ENCODE measurements around the gene MACO1.

The MACO1 gene

GRCh38 chr1:25520446-25521061 lies 89.9 kb downstream of the MACO1 start:
- Mint-ChIP-seq H3K27ac (no peak overlapping the region), H3K4me1 (ENCODE audit: low read depth) (peaks cover 2% of the 10 kb centered on the region), H3K4me3 (no peak overlapping the region), H3K9me3 (peaks cover 4% of the 10 kb centered on the region), H3K36me3 (ENCODE audit: low read depth) (no peaks in the 10 kb centered on the region), H3K27me3 (ENCODE audit: low read depth) (peaks cover 3% of the 10 kb centered on the region)
- DNase-seq (ENCODE audit: low spot score), result peak; percentile 45

DNA sequence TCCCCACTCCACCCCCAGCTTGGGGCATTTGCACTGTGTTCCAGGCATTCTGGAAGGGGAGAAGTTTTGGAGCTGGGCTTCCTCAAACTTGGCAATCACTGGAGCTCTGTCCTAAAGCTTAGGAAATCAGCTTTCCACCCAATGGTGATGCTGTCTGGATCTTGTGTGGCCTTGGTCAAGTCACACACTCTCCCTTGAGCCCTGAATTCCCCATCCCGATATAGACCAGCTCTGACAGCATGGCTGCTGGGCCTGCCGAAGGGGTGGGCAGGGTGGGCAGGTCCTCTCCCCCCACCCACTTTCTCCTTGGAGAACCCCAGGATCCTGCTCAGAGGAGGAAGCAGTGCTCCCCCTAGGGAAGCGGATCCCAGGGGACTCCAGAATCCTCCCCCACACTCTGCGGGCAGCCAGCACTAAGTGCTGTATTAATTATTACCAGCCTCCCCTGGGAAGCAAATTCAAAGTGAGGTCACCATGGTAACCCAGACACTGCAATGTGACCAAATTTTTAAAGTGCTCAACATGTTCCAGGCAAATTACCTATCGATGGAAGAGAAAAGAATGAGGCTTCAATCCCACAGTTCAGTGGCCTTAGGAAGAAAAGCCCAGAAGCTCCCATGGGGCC lies 91.4 kb downstream of the MACO1 start:
- H3K27ac Mint-ChIP-seq, result no peak overlapping the region
- no peaks in the 10 kb centered on the region for H3K36me3 Mint-ChIP-seq (ENCODE audit: low read depth)
- H3K27me3 Mint-ChIP-seq (ENCODE audit: low read depth), result peaks cover 3% of the 10 kb centered on the region
- DNase-seq (ENCODE audit: low spot score), result no peak
- peaks cover 5% of the 10 kb centered on the region for H3K9me3 Mint-ChIP-seq
- H3K4me3 Mint-ChIP-seq, result no peak overlapping the region
- peaks cover 2% of the 10 kb centered on the region for H3K4me1 Mint-ChIP-seq (ENCODE audit: low read depth)

DNA sequence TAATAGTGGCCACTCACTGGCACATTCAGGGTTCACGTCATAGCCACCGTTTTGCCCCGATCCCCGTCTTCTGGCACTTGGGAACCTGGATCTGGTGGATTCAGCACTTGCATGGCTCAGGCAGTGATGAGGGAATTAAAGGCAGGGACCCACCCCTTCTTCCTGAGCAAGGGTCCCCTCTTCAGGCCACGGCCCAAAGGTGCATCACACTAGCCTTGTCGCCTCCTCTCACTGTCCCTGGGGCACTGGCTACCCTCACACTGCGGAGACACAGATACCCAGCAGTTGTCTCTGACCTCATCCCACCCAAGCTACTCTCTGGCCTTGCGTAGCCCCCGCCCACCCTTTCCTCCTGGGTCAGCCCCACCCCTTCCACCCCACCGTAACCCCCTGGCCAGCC lies 92.8 kb downstream of the MACO1 start:
- no peak overlapping the region for H3K4me3 Mint-ChIP-seq
- no peak for DNase-seq (ENCODE audit: low spot score)
- no peak overlapping the region for H3K27ac Mint-ChIP-seq
- peaks cover 2% of the 10 kb centered on the region for H3K4me1 Mint-ChIP-seq (ENCODE audit: low read depth)
- peaks cover 5% of the 10 kb centered on the region for H3K9me3 Mint-ChIP-seq
- no peaks in the 10 kb centered on the region for H3K36me3 Mint-ChIP-seq (ENCODE audit: low read depth)
- H3K27me3 Mint-ChIP-seq (ENCODE audit: low read depth), result peaks cover 3% of the 10 kb centered on the region

- no peaks in the 10 kb centered on the region for H3K36me3 Mint-ChIP-seq (ENCODE audit: low read depth)
- H3K27me3 Mint-ChIP-seq (ENCODE audit: low read depth), result peaks cover 3% of the 10 kb centered on the region
- peaks cover 2% of the 10 kb centered on the region for H3K4me1 Mint-ChIP-seq (ENCODE audit: low read depth)
- DNase-seq (ENCODE audit: low spot score), result no peak
- no peak overlapping the region for H3K27ac Mint-ChIP-seq
- H3K4me3 Mint-ChIP-seq, result no peak overlapping the region
- peaks cover 10% of the 10 kb centered on the region for H3K9me3 Mint-ChIP-seq
Observed at GRCh38 chr1:25524568-25525360, 94.1 kb downstream of the MACO1 start.

DNA sequence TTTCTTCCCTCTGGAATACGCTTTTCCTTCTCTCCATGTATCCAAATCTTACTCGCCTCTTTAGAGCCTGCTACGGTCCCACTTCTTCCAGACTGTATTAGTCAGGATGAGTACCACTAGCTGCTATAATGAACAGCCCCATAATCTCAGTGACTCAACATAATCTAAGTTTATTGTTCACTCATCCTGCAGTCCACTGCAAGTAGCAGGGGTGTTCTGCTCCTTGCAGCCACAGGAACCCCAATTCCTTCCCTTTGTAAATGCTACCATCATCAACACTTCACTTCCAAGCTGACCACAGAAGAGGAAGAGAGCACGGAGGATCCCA lies 94.6 kb downstream of the MACO1 start:
- peaks cover 2% of the 10 kb centered on the region for H3K4me1 Mint-ChIP-seq (ENCODE audit: low read depth)
- DNase-seq (ENCODE audit: low spot score), result no peak
- H3K4me3 Mint-ChIP-seq, result no peak overlapping the region
- peaks cover 10% of the 10 kb centered on the region for H3K9me3 Mint-ChIP-seq
- H3K27ac Mint-ChIP-seq, result no peak overlapping the region
- H3K36me3 Mint-ChIP-seq (ENCODE audit: low read depth), result no peaks in the 10 kb centered on the region
- peaks cover 3% of the 10 kb centered on the region for H3K27me3 Mint-ChIP-seq (ENCODE audit: low read depth)

GRCh38 chr1:25526753-25527152 lies 96.1 kb downstream of the MACO1 start:
- no peak overlapping the region for H3K4me3 Mint-ChIP-seq
- peaks cover 10% of the 10 kb centered on the region for H3K9me3 Mint-ChIP-seq
- H3K27ac Mint-ChIP-seq, result no peak overlapping the region
- DNase-seq (ENCODE audit: low spot score), result no peak
- H3K4me1 Mint-ChIP-seq (ENCODE audit: low read depth), result no peaks in the 10 kb centered on the region
- H3K27me3 Mint-ChIP-seq (ENCODE audit: low read depth), result no peaks in the 10 kb centered on the region
- H3K36me3 Mint-ChIP-seq (ENCODE audit: low read depth), result no peaks in the 10 kb centered on the region

DNA sequence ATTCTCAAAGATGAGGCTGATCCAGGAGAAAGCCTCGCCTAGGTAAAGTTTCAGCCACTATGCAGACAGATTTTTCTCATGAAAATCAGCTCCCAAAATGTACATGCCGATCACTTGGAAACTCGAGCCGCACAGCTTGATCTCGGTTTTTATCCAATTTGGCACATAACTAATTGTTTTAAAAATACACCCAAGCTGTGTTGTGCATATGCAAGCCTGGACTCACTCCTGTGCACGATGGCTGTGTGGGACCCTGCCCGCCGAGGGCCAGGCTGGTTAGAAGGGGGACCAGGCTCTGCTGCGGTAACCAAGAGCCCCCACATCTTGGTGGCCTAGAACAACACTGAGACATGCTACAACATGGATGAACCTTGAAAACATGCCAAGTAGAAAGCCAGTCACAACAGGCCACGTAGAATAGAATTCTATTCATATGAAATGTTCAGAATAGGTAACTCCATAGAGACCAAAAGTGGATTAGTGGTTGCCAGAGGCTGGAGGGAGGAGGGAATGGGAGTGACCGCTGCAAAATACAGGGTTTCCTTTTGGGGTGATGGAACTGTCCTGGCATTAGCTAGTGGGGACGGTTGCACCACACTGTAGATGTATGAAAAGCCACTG lies 96.6 kb downstream of the MACO1 start:
- no peak for DNase-seq (ENCODE audit: low spot score)
- no peak overlapping the region for H3K27ac Mint-ChIP-seq
- no peaks in the 10 kb centered on the region for H3K27me3 Mint-ChIP-seq (ENCODE audit: low read depth)
- H3K36me3 Mint-ChIP-seq (ENCODE audit: low read depth), result no peaks in the 10 kb centered on the region
- no peaks in the 10 kb centered on the region for H3K4me1 Mint-ChIP-seq (ENCODE audit: low read depth)
- H3K4me3 Mint-ChIP-seq, result no peak overlapping the region
- H3K9me3 Mint-ChIP-seq, result peaks cover 10% of the 10 kb centered on the region

- Mint-ChIP-seq H3K4me1 (ENCODE audit: low read depth) (no peaks in the 10 kb centered on the region), H3K27ac (no peak overlapping the region), H3K4me3 (no peak overlapping the region), H3K9me3 (peaks cover 10% of the 10 kb centered on the region), H3K27me3 (ENCODE audit: low read depth) (no peaks in the 10 kb centered on the region), H3K36me3 (ENCODE audit: low read depth) (no peaks in the 10 kb centered on the region)
- no peak for DNase-seq (ENCODE audit: low spot score)
Observed at GRCh38 chr1:25527946-25528595, 97.4 kb downstream of the MACO1 start.

GRCh38 chr1:25528881-25529517 lies 98.3 kb downstream of the MACO1 start:
- Mint-ChIP-seq H3K4me1 (ENCODE audit: low read depth) (no peaks in the 10 kb centered on the region), H3K27me3 (ENCODE audit: low read depth) (no peaks in the 10 kb centered on the region), H3K36me3 (ENCODE audit: low read depth) (no peaks in the 10 kb centered on the region), H3K27ac (peak overlapping the region; percentile 16), H3K9me3 (peaks cover 10% of the 10 kb centered on the region), H3K4me3 (no peak overlapping the region)
- no peak for DNase-seq (ENCODE audit: low spot score)

GRCh38 chr1:25529518-25530185 lies 99.0 kb downstream of the MACO1 start:
- no peak overlapping the region for H3K27ac Mint-ChIP-seq
- no peak overlapping the region for H3K4me3 Mint-ChIP-seq
- peaks cover 10% of the 10 kb centered on the region for H3K9me3 Mint-ChIP-seq

DNA sequence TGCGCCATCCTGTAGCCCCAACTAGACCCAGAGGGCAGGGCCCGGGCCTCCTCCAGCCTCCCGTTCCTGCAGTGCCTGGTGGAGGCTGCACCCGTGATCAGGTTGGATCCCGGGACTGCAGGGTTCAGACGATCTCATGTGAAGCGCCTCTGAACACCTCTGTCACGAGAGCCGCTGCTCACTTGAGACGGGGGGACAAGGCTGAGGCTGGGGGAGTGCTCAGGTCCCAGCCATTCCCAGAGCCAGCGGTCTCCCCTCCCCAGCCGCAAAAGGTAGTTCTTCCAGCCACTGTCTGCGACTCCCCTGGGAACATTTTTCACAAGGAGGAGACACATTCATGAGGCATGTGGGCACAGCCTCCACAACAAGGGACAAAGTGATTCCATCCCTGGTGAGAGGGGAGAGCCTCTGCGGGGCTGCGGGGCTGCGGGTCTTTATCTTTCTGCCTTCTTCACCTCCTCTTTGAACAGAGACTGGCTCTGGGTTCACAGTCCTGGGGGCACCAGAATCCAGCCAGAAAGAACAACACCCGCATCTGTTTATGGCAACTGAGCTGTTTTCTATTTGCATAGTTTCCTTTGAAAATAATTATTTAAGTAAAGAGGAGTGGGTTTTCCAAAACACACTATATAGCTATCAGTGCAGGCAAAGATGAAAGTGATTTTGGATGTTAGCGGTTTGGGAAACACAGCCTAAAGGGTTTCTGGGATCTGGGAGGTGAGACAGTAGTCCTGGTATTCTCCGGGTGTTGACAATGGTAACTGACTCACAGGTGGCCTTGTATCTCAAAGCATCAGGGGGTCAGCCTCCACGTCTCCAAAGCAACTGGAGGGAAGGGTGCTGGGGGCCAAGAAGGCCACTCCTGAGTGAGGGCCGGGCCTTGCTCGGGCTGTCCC lies 99.7 kb downstream of the MACO1 start:
- H3K27me3 Mint-ChIP-seq (ENCODE audit: low read depth), result no peaks in the 10 kb centered on the region
- no peak overlapping the region for H3K4me3 Mint-ChIP-seq
- H3K4me1 Mint-ChIP-seq (ENCODE audit: low read depth), result no peaks in the 10 kb centered on the region
- H3K9me3 Mint-ChIP-seq, result peaks cover 7% of the 10 kb centered on the region
- H3K36me3 Mint-ChIP-seq (ENCODE audit: low read depth), result no peaks in the 10 kb centered on the region
- DNase-seq (ENCODE audit: low spot score), result no peak
- H3K27ac Mint-ChIP-seq, result no peak overlapping the region

More at GRCh38 chr1:25529518-25530185, 99.0 kb downstream of the MACO1 start:
- H3K27me3 Mint-ChIP-seq (ENCODE audit: low read depth), result no peaks in the 10 kb centered on the region
- no peak for DNase-seq (ENCODE audit: low spot score)
- no peaks in the 10 kb centered on the region for H3K36me3 Mint-ChIP-seq (ENCODE audit: low read depth)
- no peaks in the 10 kb centered on the region for H3K4me1 Mint-ChIP-seq (ENCODE audit: low read depth)

GRCh38 chr1:25531082-25531461 lies 100.4 kb downstream of the MACO1 start:
- Mint-ChIP-seq H3K36me3 (ENCODE audit: low read depth) (no peaks in the 10 kb centered on the region), H3K27me3 (ENCODE audit: low read depth) (peaks cover 4% of the 10 kb centered on the region), H3K4me1 (ENCODE audit: low read depth) (no peaks in the 10 kb centered on the region), H3K4me3 (no peak overlapping the region), H3K27ac (no peak overlapping the region), H3K9me3 (peaks cover 5% of the 10 kb centered on the region)
- DNase-seq (ENCODE audit: low spot score), result no peak
